GM20431 (cell line): Measurements from ENCODE around the gene CXXC5.
"Not testable (repeated sequence)": the region's sequence is repeated elsewhere in the genome, so short reads cannot be mapped to it uniquely, and the experiment has no call there.

Experiments
- in situ Hi-C: fragments of 300-500 bp; cut with MseI, MboI; formaldehyde crosslinking; loops from one replicate; pipeline ENCODE4 v1.15.0; 2020; ENCODE audit warnings: low sequenced_read_pairs; ENCODE audit not compliant: unreplicated experiment

The CXXC5 gene

GRCh38 chr5:139726248-139726647 lies 78.1 kb downstream of the CXXC5 start:
- in situ Hi-C loops: no loop called here

- in situ Hi-C loops: not testable (repeated sequence)
These were observed 79.5 kb downstream of the CXXC5 start for GRCh38 chr5:139727615-139728014.

- in situ Hi-C loops: no loop called here
These were observed 83.1 kb downstream of the CXXC5 start for GRCh38 chr5:139731281-139731680.

- in situ Hi-C loops: no loop called here
These were observed 83.9 kb downstream of the CXXC5 start for GRCh38 chr5:139732019-139732418.

GRCh38 chr5:139733010-139733688 lies 85.0 kb downstream of the CXXC5 start:
- in situ Hi-C loops: no loop called here
